ENCODE results near the gene PRR12.
A peak's percentile ranks its signal among the peaks of the same experiment; 100 is the strongest.

Gene PRR12

GRCh38 chr19:49591731-49592485 lies 926 bp downstream of the PRR12 start:
- peak in 1 of 3 experiments; percentile 26 for DNase-seq (ENCODE audit: low read depth in 3 of 3)

GRCh38 chr19:49592486-49593232 lies 1.7 kb downstream of the PRR12 start:
- DNase-seq (ENCODE audit: low read depth in 3 of 3): no peak

- DNase-seq (ENCODE audit: low read depth in 3 of 3): peak; percentile 84 to 92 (median 89)
Measured at GRCh38 chr19:49593233-49594113, 2.5 kb downstream of the PRR12 start.

- DNase-seq (ENCODE audit: low read depth in 3 of 3): no peak
Measured at GRCh38 chr19:49594157-49594992, 3.4 kb downstream of the PRR12 start.

GRCh38 chr19:49594993-49595818 lies 4.2 kb downstream of the PRR12 start:
- no peak for DNase-seq (ENCODE audit: low read depth in 3 of 3)

- no peak for DNase-seq (ENCODE audit: low read depth in 3 of 3)
Measured at GRCh38 chr19:49595819-49596404, 4.9 kb downstream of the PRR12 start.

GRCh38 chr19:49596407-49596806 lies 5.4 kb downstream of the PRR12 start:
- no peak for DNase-seq (ENCODE audit: low read depth in 3 of 3)

GRCh38 chr19:49596954-49597702 lies 6.1 kb downstream of the PRR12 start:
- DNase-seq (ENCODE audit: low read depth in 3 of 3): no peak

GRCh38 chr19:49597703-49597974 lies 6.7 kb downstream of the PRR12 start:
- no peak for DNase-seq (ENCODE audit: low read depth in 3 of 3)

GRCh38 chr19:49599378-49600295 lies 8.7 kb downstream of the PRR12 start:
- no peak for DNase-seq (ENCODE audit: low read depth in 3 of 3)

GRCh38 chr19:49601482-49602038 lies 10.6 kb downstream of the PRR12 start:
- DNase-seq (ENCODE audit: low read depth in 3 of 3): no peak

- DNase-seq (ENCODE audit: low read depth in 3 of 3): no peak
Measured at GRCh38 chr19:49602806-49603205, 11.8 kb downstream of the PRR12 start.

GRCh38 chr19:49605605-49606004 lies 14.6 kb downstream of the PRR12 start:
- DNase-seq (ENCODE audit: low read depth in 3 of 3): no peak

- DNase-seq (ENCODE audit: low read depth in 3 of 3): no peak
Measured at GRCh38 chr19:49609499-49610092, 18.6 kb downstream of the PRR12 start.

- no peak for DNase-seq (ENCODE audit: low read depth in 3 of 3)
Measured at GRCh38 chr19:49613374-49613773, 22.4 kb downstream of the PRR12 start.

GRCh38 chr19:49614096-49614833 lies 23.3 kb downstream of the PRR12 start:
- no peak for DNase-seq (ENCODE audit: low read depth in 3 of 3)

- DNase-seq (ENCODE audit: low read depth in 3 of 3): no peak
Measured at GRCh38 chr19:49615861-49616260, 24.9 kb downstream of the PRR12 start.

Data from stimulated activated CD4-positive, alpha-beta T cell treated with anti-CD3 and anti-CD28 coated beads, TNF-alpha, amount 100 ng/mL, for 4 hours (primary cell).